DOHH2 (cell line): ENCODE results near the gene HECTD1.

Source experiments
- CTCF ChIP-seq: fragments of 200-600 bp; sonication (generic); IDR thresholded peaks from one replicate; pipeline ENCODE4 v1.5.1; 2014; ENCODE audit warnings: antibody characterized with exemption, mild to moderate bottlenecking, low read depth, low read length; ENCODE audit not compliant: poor library complexity, severe bottlenecking
- EZH2phosphoT487 ChIP-seq: fragments of 200-600 bp; sonication (generic); IDR thresholded peaks from 2 replicates; pipeline ENCODE4 v1.6.1; 2017; ENCODE audit warnings: borderline replicate concordance, mild to moderate bottlenecking, antibody characterized with exemption, low read length, moderate library complexity, mixed read lengths

DNA sequence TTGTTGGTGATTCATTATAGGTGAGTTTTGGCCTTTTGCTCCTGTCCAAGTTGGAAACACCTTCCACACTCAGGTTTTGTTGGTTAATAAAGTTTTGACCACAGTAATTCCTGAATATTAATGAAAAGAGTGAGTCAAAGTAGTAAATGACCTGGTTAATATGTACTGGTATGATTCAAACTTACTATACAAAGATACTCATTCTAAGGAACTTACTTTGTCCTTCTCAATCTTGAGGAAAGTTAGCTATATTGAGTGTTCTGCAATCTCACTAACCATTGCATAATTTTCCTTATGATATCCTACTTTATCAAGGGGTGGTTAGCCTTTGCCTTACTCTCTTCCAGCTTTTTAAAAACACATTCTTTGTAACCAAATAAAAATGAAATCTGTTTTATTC is 20.9 kb upstream of the HECTD1 start:
- TF ChIP-seq CTCF (no peak), EZH2phosphoT487 (no peak)
